H1 (cell line): Measurements from ENCODE around the gene TOP3A. TPM values are rescaled to one million over a fixed set of nuclear protein-coding genes. Genes with fewer than 3 reads are reported as not detected.

Experiments used
- BCL11A ChIP-seq, 2 experiments: IDR thresholded peaks; one replicate each; pipeline ENCODE4 v1.6.1; 2011; ENCODE audit warnings: low read depth in 2 of 2, low read length in 2 of 2, mild to moderate bottlenecking in 2 of 2
- CBX5 ChIP-seq: fragments of 300-800, 300-1000 bp; sonication (generic); IDR thresholded peaks from 2 replicates; pipeline ENCODE4 v1.7.1; 2016; ENCODE audit warnings: antibody characterized with exemption, low read length, low read depth
- CBX8 ChIP-seq: fragments of 300-800, 300-1000 bp; sonication (generic); IDR thresholded peaks from 2 replicates; pipeline ENCODE4 v1.7.1; 2016; ENCODE audit warnings: low read depth, low read length, borderline replicate concordance
- CTCF ChIP-seq, 3 experiments: IDR thresholded peaks; 1 replicate in 2 of 3; 2 replicates in 1 of 3; pipeline versions ENCODE4 v1.5.1 to v1.6.1; 2011; ENCODE audit warnings: low read length in 3 of 3, mild to moderate bottlenecking in 3 of 3, inconsistent platforms in 2 of 3, low read depth in 1 of 3, moderate library complexity in 1 of 3; ENCODE audit not compliant: insufficient read depth in 1 of 3; ENCODE audit errors: control extremely low read depth in 1 of 3
- E2F6 ChIP-seq: IDR thresholded peaks from 2 replicates; pipeline ENCODE4 v1.6.1; 2012; ENCODE audit warnings: inconsistent platforms
- EP300 ChIP-seq, 2 experiments: IDR thresholded peaks; 1 replicate in 1 of 2; 2 replicates in 1 of 2; pipeline ENCODE4 v1.6.1; 2011 to 2012; ENCODE audit warnings: low read depth in 2 of 2, low read length in 2 of 2, mild to moderate bottlenecking in 2 of 2, borderline replicate concordance in 1 of 2, inconsistent platforms in 1 of 2, moderate library complexity in 1 of 2
- KDM5A ChIP-seq: fragments of 200-600 bp; IDR thresholded peaks from 2 replicates; pipeline ENCODE4 v1.7.1; 2012; ENCODE audit warnings: mild to moderate bottlenecking, low read length, inconsistent platforms, mixed read lengths
- MAFK ChIP-seq: IDR thresholded peaks from 2 replicates; pipeline ENCODE4 v1.6.1; 2012; ENCODE audit warnings: low read depth, mild to moderate bottlenecking, improper control_type of control experiment, low read length
- PHF8 ChIP-seq: fragments of 200-600 bp; sonication (generic); conservative IDR thresholded peaks from 2 replicates; pipeline ENCODE4 v1.7.1; 2012; ENCODE audit warnings: low read depth, mild to moderate bottlenecking, inconsistent platforms, low read length, moderate library complexity
- POLR2A ChIP-seq, 2 experiments: IDR thresholded peaks; 1 replicate in 1 of 2; 2 replicates in 1 of 2; pipeline ENCODE4 v1.6.1; 2011; ENCODE audit warnings: low read depth in 2 of 2, low read length in 2 of 2, mild to moderate bottlenecking in 2 of 2; ENCODE audit errors: control extremely low read depth in 1 of 2
- RBBP5 ChIP-seq: IDR thresholded peaks from 2 replicates; pipeline ENCODE4 v1.7.1; 2012; ENCODE audit warnings: low read depth, mild to moderate bottlenecking, inconsistent platforms, low read length, moderate library complexity, borderline replicate concordance
- RXRA ChIP-seq: IDR thresholded peaks from 2 replicates; pipeline ENCODE4 v1.6.1; 2011; ENCODE audit warnings: low read depth, mild to moderate bottlenecking, low read length, moderate library complexity; ENCODE audit not compliant: insufficient read depth
- SAP30 ChIP-seq: fragments of 300-600 bp; sonication (generic); IDR thresholded peaks from 2 replicates; pipeline ENCODE4 v1.7.1; 2012; ENCODE audit warnings: low read length, moderate library complexity, mild to moderate bottlenecking, inconsistent platforms; ENCODE audit not compliant: insufficient read depth, insufficient replicate concordance
- SIN3A ChIP-seq, 2 experiments: IDR thresholded peaks in 1 of 2; conservative IDR thresholded peaks in 1 of 2; 2 replicates each; pipeline ENCODE4 v1.6.1; 2011 to 2012; ENCODE audit warnings: low read length in 2 of 2, improper control_type of control experiment in 1 of 2, low read depth in 1 of 2, mild to moderate bottlenecking in 1 of 2
- SRF ChIP-seq: IDR thresholded peaks from 2 replicates; pipeline ENCODE4 v1.6.1; 2011; ENCODE audit warnings: mild to moderate bottlenecking, low read depth, low read length, moderate library complexity
- TAF7 ChIP-seq: optimal IDR thresholded peaks from 2 replicates; pipeline ENCODE3; 2011; ENCODE audit warnings: low read depth, mild to moderate bottlenecking, inconsistent platforms, low read length, moderate library complexity, borderline replicate concordance
- polyA plus RNA-seq, 7 experiments: library from polyadenylated mRNA; depleted of rRNA in 3 of 7; stranded (reverse) in 5 of 7; unstranded in 2 of 7; fragments of >200 nt in 5 of 7; fragments of 200-250 nt in 2 of 7; gene quantifications; 1 replicate in 5 of 7; 2 replicates in 1 of 7; 4 replicates in 1 of 7; pipeline versions ENCODE4 v1.2.1 to v1.2.3, GENCODE V29; 2011 to 2013; ENCODE audit warnings: missing spikeins in 2 of 7, mixed read lengths in 2 of 7
- total RNA-seq: library from RNA; stranded (reverse); fragmentation: NEBNext Ultra II Directional; extraction: Animal tissue kit (Norgen Biotek cat#: 25700); gene quantifications from 2 replicates; pipeline ENCODE4 v1.2.1, GENCODE V29; 2021
- TF ChIP-seq, protein P1 (sequence below): IDR thresholded peaks from 2 replicates; pipeline ENCODE4 v1.6.1; 2012; ENCODE audit warnings: low read length, inconsistent platforms
- TF ChIP-seq, protein P2 (sequence below): IDR thresholded peaks from 2 replicates; pipeline ENCODE4 v1.6.1; 2012; ENCODE audit warnings: inconsistent platforms

TOP3A gene
- total and polyA plus RNA-seq, 2 of the 8 experiments (the other 6 are each of a cell fraction or from before 2014, with no cell fraction given) = 23.4 to 54.3 TPM

- no peak for TF ChIP-seq E2F6
- TF ChIP-seq TAF7 = no peak
- TF ChIP-seq, protein P1, sequence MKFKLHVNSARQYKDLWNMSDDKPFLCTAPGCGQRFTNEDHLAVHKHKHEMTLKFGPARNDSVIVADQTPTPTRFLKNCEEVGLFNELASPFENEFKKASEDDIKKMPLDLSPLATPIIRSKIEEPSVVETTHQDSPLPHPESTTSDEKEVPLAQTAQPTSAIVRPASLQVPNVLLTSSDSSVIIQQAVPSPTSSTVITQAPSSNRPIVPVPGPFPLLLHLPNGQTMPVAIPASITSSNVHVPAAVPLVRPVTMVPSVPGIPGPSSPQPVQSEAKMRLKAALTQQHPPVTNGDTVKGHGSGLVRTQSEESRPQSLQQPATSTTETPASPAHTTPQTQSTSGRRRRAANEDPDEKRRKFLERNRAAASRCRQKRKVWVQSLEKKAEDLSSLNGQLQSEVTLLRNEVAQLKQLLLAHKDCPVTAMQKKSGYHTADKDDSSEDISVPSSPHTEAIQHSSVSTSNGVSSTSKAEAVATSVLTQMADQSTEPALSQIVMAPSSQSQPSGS = no peak
- 0 out of 4 replicates have a peak, but pooled peaks of 1 of the 2 experiments have one; percentile 43 for TF ChIP-seq SIN3A (conservative IDR thresholded peaks at IDR 0.05 in 1 of 2, IDR thresholded peaks at IDR 0.05 in 1 of 2; ENCODE audit: low read depth in 1 of 2, low read length in 2 of 2)
- no peak for TF ChIP-seq CBX5
- no peak for TF ChIP-seq SRF
- no peak for TF ChIP-seq EP300 (IDR thresholded peaks at IDR 0.05; ENCODE audit: borderline replicate concordance in 1 of 2, low read depth in 2 of 2, low read length in 2 of 2)
- no peak for TF ChIP-seq CTCF (IDR thresholded peaks at IDR 0.05; ENCODE audit: control extremely low read depth in 1 of 3, insufficient read depth in 1 of 3, low read depth in 1 of 3, low read length in 3 of 3)
- TF ChIP-seq POLR2A (IDR thresholded peaks at IDR 0.05; ENCODE audit: control extremely low read depth in 1 of 2, low read depth in 2 of 2, low read length in 2 of 2) = peak in 1 of 2 experiments; percentile 40; a peak in 1 of 3 replicates
- TF ChIP-seq RBBP5 = no peak; the same call in 1 of the 2 replicates
- no peak for TF ChIP-seq KDM5A
- no peak for TF ChIP-seq RXRA
- TF ChIP-seq, protein P2, sequence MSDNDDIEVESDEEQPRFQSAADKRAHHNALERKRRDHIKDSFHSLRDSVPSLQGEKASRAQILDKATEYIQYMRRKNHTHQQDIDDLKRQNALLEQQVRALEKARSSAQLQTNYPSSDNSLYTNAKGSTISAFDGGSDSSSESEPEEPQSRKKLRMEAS = no peak
- TF ChIP-seq CBX8 = no peak
- no peak for TF ChIP-seq SAP30
- TF ChIP-seq MAFK = no peak
- TF ChIP-seq BCL11A (IDR thresholded peaks at IDR 0.05; ENCODE audit: low read depth in 2 of 2, low read length in 2 of 2) = no peak
- TF ChIP-seq PHF8 = no peak
Measured at GRCh38 chr17:18257268-18257981, 57.4 kb downstream of the TOP3A start (continued).
